SK-N-SH (cell line): Measurements from ENCODE around the gene SEC24B.

Experiments
- CTCF ChIP-seq: fragments of 200-600 bp; sonication (generic); IDR thresholded peaks from 2 replicates; pipeline ENCODE4 v1.6.1; 2017; ENCODE audit warnings: antibody characterized with exemption, mild to moderate bottlenecking, moderate library complexity
- EP300 ChIP-seq, 2 experiments: IDR thresholded peaks; 2 replicates each; pipeline versions ENCODE4 v1.4.0 to v1.6.1; 2012; ENCODE audit warnings: borderline replicate concordance in 1 of 2, low read depth in 1 of 2, low read length in 1 of 2
- FOXJ3 ChIP-seq: sonication (generic); formaldehyde crosslinking; IDR thresholded peaks from 2 replicates; pipeline ENCODE4 v1.5.1; 2020; ENCODE audit warnings: mild to moderate bottlenecking, missing genetic modification reagents
- MEF2A ChIP-seq: IDR thresholded peaks from 2 replicates; pipeline ENCODE4 v1.4.0; 2012; ENCODE audit warnings: low read depth, borderline replicate concordance
- MXI1 ChIP-seq: IDR thresholded peaks from 2 replicates; pipeline ENCODE4 v1.6.1; 2012; ENCODE audit warnings: mild to moderate bottlenecking, low read depth, low read length, improper control_type of control experiment
- RAD21 ChIP-seq: IDR thresholded peaks from 2 replicates; pipeline ENCODE4 v1.6.1; 2012; ENCODE audit warnings: mild to moderate bottlenecking, low read length
- SMC3 ChIP-seq: IDR thresholded peaks from 2 replicates; pipeline ENCODE4 v1.6.1; 2012; ENCODE audit warnings: low read depth, low read length, improper control_type of control experiment
- TF ChIP-seq, protein P1 (sequence below): IDR thresholded peaks from 2 replicates; pipeline ENCODE4 v1.6.1; 2012; ENCODE audit warnings: mild to moderate bottlenecking, low read depth, low read length, moderate library complexity
- TF ChIP-seq, protein P2 (sequence below): IDR thresholded peaks from 2 replicates; pipeline ENCODE4 v1.4.0; 2012; ENCODE audit warnings: low read depth

- no peak for TF ChIP-seq CTCF
- TF ChIP-seq RAD21: no peak
- no peak for TF ChIP-seq FOXJ3
- TF ChIP-seq, protein P1, sequence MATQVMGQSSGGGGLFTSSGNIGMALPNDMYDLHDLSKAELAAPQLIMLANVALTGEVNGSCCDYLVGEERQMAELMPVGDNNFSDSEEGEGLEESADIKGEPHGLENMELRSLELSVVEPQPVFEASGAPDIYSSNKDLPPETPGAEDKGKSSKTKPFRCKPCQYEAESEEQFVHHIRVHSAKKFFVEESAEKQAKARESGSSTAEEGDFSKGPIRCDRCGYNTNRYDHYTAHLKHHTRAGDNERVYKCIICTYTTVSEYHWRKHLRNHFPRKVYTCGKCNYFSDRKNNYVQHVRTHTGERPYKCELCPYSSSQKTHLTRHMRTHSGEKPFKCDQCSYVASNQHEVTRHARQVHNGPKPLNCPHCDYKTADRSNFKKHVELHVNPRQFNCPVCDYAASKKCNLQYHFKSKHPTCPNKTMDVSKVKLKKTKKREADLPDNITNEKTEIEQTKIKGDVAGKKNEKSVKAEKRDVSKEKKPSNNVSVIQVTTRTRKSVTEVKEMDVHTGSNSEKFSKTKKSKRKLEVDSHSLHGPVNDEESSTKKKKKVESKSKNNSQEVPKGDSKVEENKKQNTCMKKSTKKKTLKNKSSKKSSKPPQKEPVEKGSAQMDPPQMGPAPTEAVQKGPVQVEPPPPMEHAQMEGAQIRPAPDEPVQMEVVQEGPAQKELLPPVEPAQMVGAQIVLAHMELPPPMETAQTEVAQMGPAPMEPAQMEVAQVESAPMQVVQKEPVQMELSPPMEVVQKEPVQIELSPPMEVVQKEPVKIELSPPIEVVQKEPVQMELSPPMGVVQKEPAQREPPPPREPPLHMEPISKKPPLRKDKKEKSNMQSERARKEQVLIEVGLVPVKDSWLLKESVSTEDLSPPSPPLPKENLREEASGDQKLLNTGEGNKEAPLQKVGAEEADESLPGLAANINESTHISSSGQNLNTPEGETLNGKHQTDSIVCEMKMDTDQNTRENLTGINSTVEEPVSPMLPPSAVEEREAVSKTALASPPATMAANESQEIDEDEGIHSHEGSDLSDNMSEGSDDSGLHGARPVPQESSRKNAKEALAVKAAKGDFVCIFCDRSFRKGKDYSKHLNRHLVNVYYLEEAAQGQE: no peak
- TF ChIP-seq EP300 (IDR thresholded peaks at IDR 0.05; ENCODE audit: borderline replicate concordance in 1 of 2, low read depth in 1 of 2, low read length in 1 of 2): no peak
- TF ChIP-seq, protein P2, sequence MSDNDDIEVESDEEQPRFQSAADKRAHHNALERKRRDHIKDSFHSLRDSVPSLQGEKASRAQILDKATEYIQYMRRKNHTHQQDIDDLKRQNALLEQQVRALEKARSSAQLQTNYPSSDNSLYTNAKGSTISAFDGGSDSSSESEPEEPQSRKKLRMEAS: no peak
- TF ChIP-seq MEF2A: no peak
- no peak for TF ChIP-seq SMC3
- no peak for TF ChIP-seq MXI1
Measured at GRCh38 chr4:109451544-109452273, 18.1 kb downstream of the SEC24B start.
